HFFc6 (cell line): Measurements from ENCODE around the gene SLC30A2. TPM values are rescaled to one million over a fixed set of nuclear protein-coding genes. Genes with fewer than 3 reads are reported as not detected.

Experiments used
- DNase-seq: peaks from one replicate; pipeline ENCODE4 v3.0.0-alpha.2; 2018
- H3K27ac Mint-ChIP-seq: 2 replicates; pipeline ENCODE4 v1.8.0; 2020; ENCODE audit warnings: mild to moderate bottlenecking, mixed read lengths
- H3K27me3 Mint-ChIP-seq: 2 replicates; pipeline ENCODE4 v1.8.0; 2021; ENCODE audit warnings: mild to moderate bottlenecking, moderate library complexity, mixed read lengths; ENCODE audit not compliant: insufficient read depth
- H3K36me3 Mint-ChIP-seq: 2 replicates; pipeline ENCODE4 v1.8.0; 2021; ENCODE audit warnings: low read depth, mixed read lengths
- H3K4me1 Mint-ChIP-seq: 2 replicates; pipeline ENCODE4 v1.8.0; 2020; ENCODE audit warnings: low read depth, mixed read lengths
- H3K4me3 Mint-ChIP-seq: 2 replicates; pipeline ENCODE4 v1.8.0; 2020; ENCODE audit warnings: mild to moderate bottlenecking, moderate library complexity, mixed read lengths
- H3K9me3 Mint-ChIP-seq: 2 replicates; pipeline ENCODE4 v1.8.0; 2020; ENCODE audit warnings: mild to moderate bottlenecking, mixed read lengths
- total RNA-seq, 6 experiments: library from RNA; stranded (reverse); fragmentation: NEBNext Ultra II Directional; extraction: Animal tissue kit (Norgen Biotek cat#: 25700); gene quantifications; 2 replicates in 1 of 6; 3 replicates in 5 of 6; pipeline ENCODE4 v1.2.3, GENCODE V29; 2021
- TF ChIP-seq, protein P1 (sequence below): fragments of 200-600 bp; sonication (generic); IDR thresholded peaks from 2 replicates; pipeline ENCODE4 v1.5.0; 2021; ENCODE audit warnings: antibody characterized with exemption, mild to moderate bottlenecking

SLC30A2 gene
- total RNA-seq, 6 experiments from 2014 or later = not detected

GRCh38 chr1:25996966-25997827 is 48.7 kb downstream of the SLC30A2 start:
- H3K4me3 Mint-ChIP-seq = peak overlapping the region; percentile 96
- 0 out of 2 replicates have a peak, but pooled peaks cover 7% of the 10 kb centered on the region for H3K36me3 Mint-ChIP-seq
- TF ChIP-seq, protein P1, sequence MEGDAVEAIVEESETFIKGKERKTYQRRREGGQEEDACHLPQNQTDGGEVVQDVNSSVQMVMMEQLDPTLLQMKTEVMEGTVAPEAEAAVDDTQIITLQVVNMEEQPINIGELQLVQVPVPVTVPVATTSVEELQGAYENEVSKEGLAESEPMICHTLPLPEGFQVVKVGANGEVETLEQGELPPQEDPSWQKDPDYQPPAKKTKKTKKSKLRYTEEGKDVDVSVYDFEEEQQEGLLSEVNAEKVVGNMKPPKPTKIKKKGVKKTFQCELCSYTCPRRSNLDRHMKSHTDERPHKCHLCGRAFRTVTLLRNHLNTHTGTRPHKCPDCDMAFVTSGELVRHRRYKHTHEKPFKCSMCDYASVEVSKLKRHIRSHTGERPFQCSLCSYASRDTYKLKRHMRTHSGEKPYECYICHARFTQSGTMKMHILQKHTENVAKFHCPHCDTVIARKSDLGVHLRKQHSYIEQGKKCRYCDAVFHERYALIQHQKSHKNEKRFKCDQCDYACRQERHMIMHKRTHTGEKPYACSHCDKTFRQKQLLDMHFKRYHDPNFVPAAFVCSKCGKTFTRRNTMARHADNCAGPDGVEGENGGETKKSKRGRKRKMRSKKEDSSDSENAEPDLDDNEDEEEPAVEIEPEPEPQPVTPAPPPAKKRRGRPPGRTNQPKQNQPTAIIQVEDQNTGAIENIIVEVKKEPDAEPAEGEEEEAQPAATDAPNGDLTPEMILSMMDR = no peak
- H3K27me3 Mint-ChIP-seq = no peaks in the 10 kb centered on the region
- H3K9me3 Mint-ChIP-seq = no peaks in the 10 kb centered on the region
- H3K27ac Mint-ChIP-seq = peak overlapping the region; percentile 94
- peak; percentile 61 for DNase-seq
- H3K4me1 Mint-ChIP-seq = peaks cover 37% of the 10 kb centered on the region

DNA sequence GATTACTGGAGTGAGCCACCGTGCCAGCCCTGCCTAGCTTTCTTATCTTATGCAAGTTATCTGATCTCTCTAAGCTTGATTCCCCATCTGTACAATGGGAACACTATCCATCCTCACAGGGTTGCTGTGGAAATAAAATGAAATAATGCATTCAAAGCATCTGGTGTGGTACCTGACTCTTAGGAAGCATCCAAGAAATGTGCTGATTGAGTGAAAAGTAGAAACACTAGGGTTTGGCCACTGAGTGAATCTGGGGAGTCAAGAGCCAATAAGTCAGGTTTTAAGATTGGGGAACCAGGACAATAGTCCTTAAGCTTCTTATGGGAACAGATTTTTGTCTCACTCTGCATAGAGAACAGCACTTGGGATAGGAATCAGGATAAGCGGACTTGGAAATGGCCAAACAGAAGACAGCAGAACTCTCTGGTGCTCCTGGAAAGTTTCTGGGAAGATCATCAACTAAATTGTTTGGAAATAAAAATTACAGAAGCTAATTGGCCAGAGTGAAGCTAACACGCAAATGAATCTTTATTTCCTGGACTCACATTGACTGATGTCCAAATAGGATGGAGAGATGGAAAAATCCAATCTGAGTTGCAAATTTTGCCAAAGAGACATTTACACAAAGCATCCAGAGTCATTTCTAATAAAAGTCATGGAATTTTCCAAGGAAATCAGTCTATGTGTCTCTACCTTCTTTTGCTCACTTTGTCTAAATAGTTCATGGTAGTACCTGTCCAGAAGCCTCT is 51.3 kb downstream of the SLC30A2 start:
- Mint-ChIP-seq H3K27me3 (no peaks in the 10 kb centered on the region), H3K36me3 (0 out of 2 replicates have a peak, but pooled peaks cover 7% of the 10 kb centered on the region), H3K4me3 (no peak overlapping the region), H3K4me1 (peaks cover 42% of the 10 kb centered on the region), H3K9me3 (no peaks in the 10 kb centered on the region), H3K27ac (no peak overlapping the region)
- no peak for DNase-seq
- TF ChIP-seq, protein P1 = no peak

GRCh38 chr1:25993197-25993951 is 52.5 kb downstream of the SLC30A2 start:
- TF ChIP-seq, protein P1 = no peak
- DNase-seq = no peak
- 0 out of 2 replicates have a peak, but pooled peaks cover 7% of the 10 kb centered on the region for H3K36me3 Mint-ChIP-seq
- H3K27ac Mint-ChIP-seq = peak overlapping the region; percentile 33; the same call in 1 of the 2 replicates
- no peak overlapping the region for H3K4me3 Mint-ChIP-seq
- H3K9me3 Mint-ChIP-seq = no peaks in the 10 kb centered on the region
- H3K27me3 Mint-ChIP-seq = no peaks in the 10 kb centered on the region
- peaks cover 37% of the 10 kb centered on the region for H3K4me1 Mint-ChIP-seq

DNA sequence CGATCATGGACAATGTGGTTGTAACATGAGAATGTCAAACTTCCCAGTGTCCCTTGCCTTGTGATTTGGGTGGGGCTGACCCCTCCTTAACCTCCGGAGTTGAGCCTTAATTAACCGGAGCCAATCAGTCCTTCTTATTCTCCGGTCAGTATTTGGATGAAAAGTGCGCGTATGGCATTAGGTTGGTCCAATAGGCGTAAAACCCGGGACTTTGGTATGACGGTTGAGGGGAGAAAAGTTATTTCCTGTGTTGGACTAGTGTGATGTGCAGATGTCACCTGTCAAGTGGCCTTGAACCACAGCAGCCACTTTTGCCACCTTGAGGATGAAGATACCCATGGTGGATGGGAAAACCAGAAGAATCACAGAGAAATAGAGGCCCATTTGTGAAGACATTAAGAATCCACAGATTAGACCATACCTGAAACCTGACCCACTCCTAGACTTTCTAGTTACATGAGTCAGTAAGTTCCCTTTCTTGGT is 53.2 kb downstream of the SLC30A2 start:
- TF ChIP-seq, protein P1 = no peak
- H3K36me3 Mint-ChIP-seq = 0 out of 2 replicates have a peak, but pooled peaks cover 7% of the 10 kb centered on the region
- no peak overlapping the region for H3K4me3 Mint-ChIP-seq
- no peak for DNase-seq
- H3K4me1 Mint-ChIP-seq = peaks cover 33% of the 10 kb centered on the region
- H3K27ac Mint-ChIP-seq = peak overlapping the region; percentile 33; the same call in 1 of the 2 replicates
- H3K27me3 Mint-ChIP-seq = no peaks in the 10 kb centered on the region
- no peaks in the 10 kb centered on the region for H3K9me3 Mint-ChIP-seq
